HT-29 (cell line): ENCODE measurements around the gene ZNF708. TPM values are rescaled to one million over a fixed set of nuclear protein-coding genes. Genes with fewer than 3 reads are reported as not detected.
"Not testable (repeated sequence)": the region's sequence is repeated elsewhere in the genome, so short reads cannot be mapped to it uniquely, and the experiment has no call there.

ENCODE experiments used
- DNase-seq: peaks from one replicate; pipeline ENCODE4 v3.0.0-alpha.2; 2015; ENCODE audit warnings: low spot score
- total RNA-seq: library from RNA; depleted of rRNA; stranded (reverse); fragments of >200 nt; shearing (Covaris generic); gene quantifications from 2 replicates; pipeline ENCODE4 v1.2.3, GENCODE V29; 2014; rRNA removed

Gene ZNF708
- 2.0 TPM in 2 replicates for total RNA-seq

DNA sequence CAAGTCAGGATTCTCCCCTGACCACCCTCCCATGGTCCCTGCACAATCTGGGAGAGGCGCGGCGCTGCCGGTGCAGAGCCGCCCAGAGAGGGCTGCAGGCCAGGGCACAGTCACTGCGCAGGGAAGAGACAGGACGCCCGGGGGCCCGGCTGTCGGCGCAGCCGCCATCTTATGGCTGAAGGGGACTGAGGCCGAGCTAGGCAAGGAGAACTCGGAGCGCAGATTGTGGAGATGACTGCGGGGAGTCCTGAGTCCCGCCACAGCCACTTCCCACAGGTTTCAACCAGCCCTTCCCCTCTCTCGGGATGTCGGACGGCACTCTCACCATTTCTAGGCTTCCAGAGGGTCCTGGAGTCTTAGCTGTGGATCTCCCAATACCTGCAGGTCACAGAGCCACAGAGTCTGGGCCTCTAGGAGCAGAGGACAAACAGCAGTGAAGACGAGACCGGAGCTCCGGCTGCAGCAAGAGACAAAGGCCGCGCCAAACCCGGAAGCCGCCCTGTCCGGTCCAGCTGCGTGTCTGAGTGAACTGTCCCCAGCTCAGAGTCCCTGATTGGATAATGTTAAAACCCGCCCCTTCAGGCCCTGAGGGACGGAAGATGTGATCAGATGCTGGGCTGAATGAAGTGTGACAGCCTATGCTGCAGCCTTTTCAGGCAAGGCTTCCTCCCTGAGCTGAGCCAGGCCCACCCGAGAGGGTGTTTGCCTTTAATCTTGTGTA, at the start of gene ZNF708:
Gene ZNF708 (minus strand): TSS at position 526 of the 721 bp plus-strand sequence. CDS start 198 bp downstream, at position 328.
- peak; percentile 78 for DNase-seq

GRCh38 chr19:21362291-21362690, 33.1 kb upstream of the ZNF708 start:
- DNase-seq = no peak

DNA sequence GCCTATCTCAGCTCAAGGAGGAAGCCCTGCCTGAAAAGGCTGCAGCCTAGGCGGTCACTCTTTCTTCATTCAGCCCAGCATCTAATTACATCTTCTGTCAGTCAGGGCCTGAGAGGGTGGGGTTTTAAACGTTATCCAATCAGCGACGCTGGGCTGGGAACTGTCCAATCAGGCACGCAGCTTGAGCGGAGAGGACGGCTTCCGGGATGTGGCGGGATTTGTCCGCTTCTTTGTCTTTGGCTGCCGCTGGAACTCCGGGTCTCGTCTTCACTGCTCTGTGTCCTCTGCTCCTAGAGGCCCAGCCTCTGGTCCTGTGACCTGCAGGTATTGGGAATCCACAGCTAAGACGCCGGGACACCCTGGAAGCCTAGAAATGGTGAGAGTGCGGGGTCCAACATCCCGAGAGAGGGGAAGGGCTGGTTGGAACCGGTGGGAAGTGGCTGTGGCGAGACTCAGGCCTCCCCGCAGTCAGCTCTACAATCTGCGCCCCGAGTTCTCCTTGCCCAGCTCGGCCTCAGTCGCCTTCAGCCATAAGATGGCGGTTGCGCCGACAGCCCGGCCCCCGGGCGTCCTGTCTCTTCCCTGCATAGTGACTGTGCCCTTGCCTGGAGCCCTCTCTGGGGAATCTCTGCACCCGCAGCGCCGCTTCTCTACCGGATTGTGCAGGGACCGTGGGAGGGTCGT, 29.7 kb upstream of the ZNF708 start, which contains the start of gene ZNF738:
Gene ZNF738 (plus strand): TSS at position 233 of the 684 bp plus-strand sequence. CDS start 141 bp downstream, at position 374.
- peak; percentile 76 for DNase-seq

GRCh38 chr19:21352830-21353229, 23.6 kb upstream of the ZNF708 start:
- no peak for DNase-seq

DNA sequence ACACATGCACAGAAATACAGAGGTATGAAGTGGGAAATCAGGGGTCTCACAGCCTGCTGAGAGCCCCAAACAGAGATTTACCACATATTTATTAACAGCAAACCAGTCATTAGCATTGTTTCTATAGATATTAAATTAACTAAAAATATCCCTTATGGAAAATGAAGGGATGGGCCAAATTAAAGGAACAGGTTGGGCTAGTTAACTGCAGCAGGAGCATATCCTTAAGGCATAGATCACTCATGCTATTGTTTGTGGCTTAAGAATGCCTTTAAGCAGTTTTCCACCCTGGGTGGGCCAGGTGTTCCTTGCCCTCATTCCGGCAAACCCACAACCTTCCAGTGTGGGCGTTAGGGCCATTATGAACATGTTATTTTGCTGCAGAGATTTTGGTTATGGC, 15.6 kb upstream of the ZNF708 start:
- DNase-seq = not testable (repeated sequence)

DNA sequence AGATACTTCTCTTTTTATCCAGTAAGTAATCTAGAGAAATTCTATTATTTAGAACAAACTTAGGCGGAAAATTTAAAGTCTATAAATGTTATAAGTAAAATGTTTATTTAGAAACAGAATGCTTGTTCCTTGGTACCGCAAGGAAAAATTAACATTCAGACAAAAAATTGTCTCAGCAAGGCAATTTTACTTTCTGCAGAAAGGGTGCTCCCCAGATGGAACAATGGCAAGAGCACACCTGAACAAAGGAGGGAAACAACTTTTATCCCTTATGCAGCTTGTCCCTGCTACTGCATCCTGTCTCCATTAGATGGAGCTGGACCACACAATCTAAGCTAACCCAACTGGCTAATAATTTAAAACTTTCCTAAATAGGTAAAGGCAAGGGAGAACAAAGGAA, 6.5 kb upstream of the ZNF708 start:
- no peak for DNase-seq

- DNase-seq = peak; percentile 1
These were observed 804 bp downstream of the ZNF708 start for GRCh38 chr19:21328406-21328805.

GRCh38 chr19:21326169-21326568, 3.0 kb downstream of the ZNF708 start:
- no peak for DNase-seq

- no peak for DNase-seq
These were observed 6.2 kb downstream of the ZNF708 start for GRCh38 chr19:21323000-21323399.

DNA sequence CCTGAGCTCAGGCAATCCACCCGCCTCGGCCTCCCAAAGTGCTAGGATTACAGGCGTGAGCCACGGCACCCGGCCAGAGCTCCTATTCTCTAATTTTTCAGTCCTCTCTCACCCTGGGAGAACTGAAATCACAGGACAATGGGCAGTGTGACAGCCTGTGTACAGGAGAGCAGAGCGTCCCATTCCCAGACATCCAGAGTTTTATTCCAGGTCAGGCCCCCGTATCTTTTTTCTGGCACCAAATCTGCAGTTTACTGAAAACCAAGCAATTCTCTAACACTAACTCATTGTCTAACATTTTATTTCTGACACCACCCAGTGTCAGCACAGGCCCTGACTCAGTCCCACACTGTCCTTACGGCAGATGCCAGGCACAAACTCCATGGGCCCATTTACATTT, 6.7 kb downstream of the ZNF708 start:
- no peak for DNase-seq

DNA sequence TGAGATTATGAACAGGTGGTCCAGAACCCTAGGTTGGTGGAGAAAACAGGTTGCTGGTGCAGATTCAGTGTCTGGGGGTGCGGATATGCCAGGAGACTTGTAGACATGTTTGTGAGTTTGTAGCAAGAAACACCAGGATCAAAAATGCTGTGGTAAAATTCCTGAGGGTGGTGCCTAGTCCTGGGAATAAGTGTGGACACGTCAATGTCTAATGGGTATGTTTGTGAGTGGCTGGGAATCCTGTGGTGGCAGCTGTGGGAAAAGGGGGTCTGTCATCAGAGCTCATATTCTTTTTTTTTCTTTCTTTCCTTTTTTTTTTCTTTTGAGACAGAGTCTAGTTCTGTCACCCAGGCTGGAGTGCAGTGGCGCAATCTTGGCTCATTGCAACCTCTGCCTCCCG, 7.2 kb downstream of the ZNF708 start:
- DNase-seq = no peak

- no peak for DNase-seq
These were observed 8.1 kb downstream of the ZNF708 start for GRCh38 chr19:21321134-21321533.

DNA sequence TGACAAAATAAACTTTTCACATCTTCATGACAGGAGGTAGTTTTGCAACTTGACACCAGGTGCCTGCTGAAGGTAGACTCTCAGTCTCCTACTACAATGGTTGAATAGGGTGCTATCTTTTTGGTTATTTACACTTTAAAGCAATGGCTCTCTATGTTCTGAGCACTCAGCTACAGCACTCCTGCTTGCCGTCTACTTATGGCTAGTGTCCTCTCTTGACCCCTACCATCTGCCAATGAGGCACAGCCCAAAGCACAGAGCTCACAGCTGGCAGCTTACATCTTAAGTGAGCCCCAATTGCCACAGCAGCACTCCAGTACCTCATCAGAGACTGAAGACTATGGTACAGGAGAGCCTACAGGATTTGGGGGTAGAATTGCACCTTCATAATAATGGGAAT, 11.4 kb downstream of the ZNF708 start:
- no peak for DNase-seq

- no peak for DNase-seq
These were observed 14.5 kb downstream of the ZNF708 start for GRCh38 chr19:21314676-21315075.

DNA sequence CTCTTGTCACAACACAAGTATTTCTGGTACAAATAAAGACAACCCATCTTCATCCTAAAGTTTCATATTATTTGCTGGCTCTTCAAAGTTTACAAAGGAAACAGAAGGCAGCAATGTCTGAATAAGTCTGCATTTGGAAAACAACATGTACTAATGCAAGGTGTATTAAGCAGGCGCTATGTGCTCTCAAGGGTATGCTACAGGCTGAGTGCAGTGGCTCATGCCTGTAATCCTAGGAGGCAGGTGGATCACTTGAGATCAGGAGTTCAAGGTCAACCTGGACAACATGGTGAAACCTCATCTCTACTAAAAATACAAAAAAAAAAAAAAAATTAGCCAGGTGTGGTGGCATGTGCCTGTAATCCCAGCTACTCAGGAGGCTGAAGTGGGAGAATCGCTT, 16.4 kb downstream of the ZNF708 start:
- DNase-seq = not testable (repeated sequence)

DNA sequence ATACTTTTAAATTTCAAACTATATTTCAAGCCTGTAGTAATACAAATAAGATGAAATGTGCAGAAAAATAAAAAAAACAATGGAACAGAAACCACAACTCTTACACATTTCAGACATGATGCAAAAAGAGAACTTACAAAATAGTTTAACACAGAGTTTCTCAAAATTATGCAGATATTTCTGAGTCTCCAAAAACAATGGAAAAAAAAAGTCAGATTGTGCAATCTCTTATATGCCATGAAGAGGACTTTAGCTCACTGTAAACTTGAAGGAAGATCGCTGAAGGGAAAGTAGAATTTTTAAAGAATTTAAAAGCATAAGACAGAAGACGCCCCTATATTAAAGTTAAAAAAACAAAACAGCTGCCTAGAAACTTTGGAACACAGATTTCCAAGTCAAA, 20.4 kb downstream of the ZNF708 start:
- no peak for DNase-seq

DNA sequence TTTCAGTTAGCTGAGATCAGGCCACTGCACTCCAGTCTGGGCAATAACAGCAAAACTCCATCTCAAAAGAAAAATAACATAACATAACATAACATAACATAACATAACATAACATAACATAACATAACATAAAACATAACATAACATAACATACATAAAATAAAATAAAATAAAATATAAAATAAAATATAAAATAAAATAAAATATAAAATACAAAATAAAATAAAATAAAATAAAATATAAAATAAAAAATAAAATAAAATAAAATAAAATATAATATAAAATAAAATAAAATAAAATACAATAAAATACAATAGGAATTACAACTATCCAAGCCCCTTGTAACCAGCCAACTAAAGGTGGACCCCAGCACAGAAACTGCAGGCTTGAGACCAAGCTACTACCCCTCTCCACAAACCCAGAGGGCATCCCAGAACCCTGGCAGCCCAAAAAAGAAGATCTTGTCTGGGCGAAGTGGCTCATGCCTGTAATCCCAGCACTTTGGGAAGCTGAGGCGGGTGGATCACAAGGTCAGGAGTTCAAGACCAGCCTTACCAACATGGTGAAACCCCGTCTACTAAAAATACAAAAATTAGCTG, 22.2 kb downstream of the ZNF708 start:
- not testable (repeated sequence) for DNase-seq

DNA sequence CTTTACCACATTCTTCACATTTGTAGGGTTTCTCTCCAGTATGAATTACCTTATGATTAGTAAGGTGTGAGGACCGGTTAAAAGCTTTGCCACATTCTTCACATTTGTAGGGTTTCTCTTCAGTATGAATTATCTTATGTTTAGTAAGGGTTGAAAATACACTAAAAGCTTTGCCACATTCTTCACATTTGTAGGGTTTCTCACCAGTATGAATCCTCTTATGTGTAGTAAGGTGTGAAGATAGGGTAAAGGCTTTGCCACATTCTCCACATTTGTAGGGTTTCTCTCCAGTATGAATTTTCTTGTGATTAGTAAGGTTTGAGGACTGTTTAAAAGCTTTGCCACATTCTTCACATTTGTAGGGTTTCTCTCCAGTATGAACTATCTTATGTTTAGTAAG, 35.4 kb downstream of the ZNF708 start:
- DNase-seq = not testable (repeated sequence)

- no peak for DNase-seq
These were observed 59.4 kb downstream of the ZNF708 start for GRCh38 chr19:21269813-21270212.

DNA sequence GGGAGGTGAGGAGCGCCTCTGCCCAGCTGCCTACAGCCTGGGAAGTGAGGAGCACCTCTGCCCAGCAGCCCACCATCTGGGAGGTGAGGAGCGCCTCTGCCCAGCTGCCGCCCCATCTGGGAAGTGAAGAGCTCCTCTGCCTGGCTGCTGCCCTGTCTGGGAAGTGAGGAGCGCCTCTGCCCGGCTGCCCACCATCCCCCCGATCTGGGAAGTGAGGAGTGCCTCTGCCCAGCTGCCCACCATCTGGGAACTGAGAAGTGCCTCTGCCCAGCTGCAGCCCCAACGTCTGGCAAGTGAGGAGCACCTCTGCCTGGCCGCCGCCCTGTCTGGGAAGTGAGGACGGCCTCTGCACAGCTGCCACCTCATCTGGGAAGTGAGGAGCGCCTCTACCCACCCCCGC, 64.3 kb downstream of the ZNF708 start:
- DNase-seq = no peak

GRCh38 chr19:21264416-21264815, 64.8 kb downstream of the ZNF708 start:
- no peak for DNase-seq

DNA sequence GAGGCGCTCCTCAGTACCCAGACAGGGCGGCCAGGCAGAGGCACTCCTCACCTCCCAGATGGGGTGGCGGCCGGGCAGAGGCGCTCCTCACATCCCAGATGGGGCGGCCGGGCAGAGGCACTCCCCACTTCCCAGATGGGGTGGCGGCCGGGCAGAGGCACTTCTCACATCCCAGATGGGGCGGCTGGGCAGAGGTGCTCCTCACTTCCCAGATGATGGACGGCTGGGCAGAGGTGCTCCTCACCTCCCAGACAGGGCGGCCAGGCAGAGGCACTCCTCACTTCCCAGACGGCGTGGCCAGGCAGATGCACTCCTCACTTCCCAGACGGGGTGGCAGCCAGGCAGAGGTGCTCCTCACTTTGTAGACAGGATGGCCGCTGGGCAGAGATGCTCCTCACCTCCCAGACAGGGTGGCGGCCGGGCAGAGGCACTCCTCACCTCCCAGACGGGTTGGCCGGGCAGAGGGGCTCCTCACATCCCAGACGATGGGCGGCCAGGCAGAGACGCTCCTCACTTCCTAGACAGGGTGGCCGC, 68.3 kb downstream of the ZNF708 start:
- DNase-seq = not testable (repeated sequence)
